Amygdala (tissue), 56 donors: ENCODE data around the gene IREB2.

ENCODE experiments used
- DNase-seq, 56 donors: peaks; one replicate each; lab custom pipeline; 2025; lab: John Stamatoyannopoulos, UW

IREB2 gene

DNA sequence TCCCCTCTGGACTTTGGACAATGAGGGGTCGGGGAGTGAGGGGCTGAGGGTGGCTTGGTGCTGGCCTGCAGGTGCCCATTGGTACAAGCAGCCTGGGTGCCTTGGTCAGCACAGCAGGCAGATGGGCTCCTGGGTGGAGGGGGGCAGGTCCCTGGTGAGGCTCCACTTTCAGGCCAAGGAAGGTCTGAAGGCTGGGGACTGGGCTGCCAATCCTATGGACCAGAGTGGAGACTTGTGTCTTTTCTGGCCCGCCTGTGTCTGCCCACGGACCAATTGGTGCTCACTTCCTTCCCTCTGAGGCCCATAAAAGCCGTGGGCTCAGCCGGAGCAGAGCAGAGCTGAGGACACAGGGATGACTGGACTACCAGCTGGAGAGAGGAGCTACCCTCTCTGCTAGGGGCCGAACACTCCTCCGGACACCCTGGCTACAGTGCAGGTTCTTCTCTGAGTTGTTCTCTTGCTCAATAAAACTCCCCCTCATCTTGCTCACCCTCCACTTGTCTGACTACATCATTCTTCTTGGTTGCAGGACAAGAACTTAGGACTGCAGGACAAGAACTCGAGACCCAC is 31.9 kb upstream of the IREB2 start:
- no peak for DNase-seq

DNA sequence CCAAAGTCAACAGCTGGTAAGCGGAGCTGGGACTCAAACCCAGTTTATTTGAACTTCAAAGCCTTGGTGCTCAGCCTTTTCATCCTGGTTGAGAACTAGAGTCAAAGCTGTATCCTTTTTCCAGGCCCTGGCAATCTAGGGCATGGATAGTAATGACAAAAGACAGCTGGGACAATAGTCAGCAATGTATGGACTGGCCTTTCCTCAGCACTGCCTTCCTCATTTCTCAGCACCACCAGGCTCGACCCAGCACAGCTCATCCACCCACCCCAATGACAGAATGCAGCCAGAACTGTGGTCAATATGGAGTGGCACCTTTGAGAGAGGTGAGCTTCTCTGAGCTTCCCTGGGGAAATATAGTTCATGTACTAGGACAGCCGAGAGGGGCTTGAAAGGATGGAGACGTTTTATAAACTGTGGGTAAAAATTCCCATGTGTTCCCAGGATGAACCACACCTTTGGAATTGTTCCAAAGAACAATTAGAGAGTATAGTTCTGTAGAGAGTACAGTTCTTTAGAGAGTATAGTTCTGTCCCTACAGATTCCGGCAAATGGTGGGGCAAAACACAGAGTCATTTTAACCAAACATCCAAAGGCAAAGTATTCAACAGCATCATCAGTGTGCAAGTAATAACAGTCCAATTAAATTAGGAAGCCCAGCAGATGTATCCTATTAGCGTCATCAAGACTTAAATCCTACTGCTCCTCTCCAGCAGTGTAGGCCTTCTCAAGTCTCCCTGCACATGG is 30.2 kb upstream of the IREB2 start:
- no peak for DNase-seq

DNA sequence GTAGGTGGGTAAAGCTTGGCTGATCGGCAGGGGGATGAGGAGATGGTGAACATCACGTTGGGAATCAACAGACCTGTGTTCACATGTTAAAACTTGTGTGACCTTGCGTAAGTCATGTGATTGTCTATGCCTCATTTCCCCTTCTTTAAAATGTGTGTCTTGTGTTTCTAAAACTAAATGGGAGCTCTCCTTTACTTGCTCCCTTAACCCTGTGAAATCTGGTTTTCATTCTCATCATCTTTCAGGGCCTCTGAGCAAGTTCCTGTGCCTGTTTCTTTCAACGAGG is 29.7 kb upstream of the IREB2 start:
- no peak for DNase-seq

DNA sequence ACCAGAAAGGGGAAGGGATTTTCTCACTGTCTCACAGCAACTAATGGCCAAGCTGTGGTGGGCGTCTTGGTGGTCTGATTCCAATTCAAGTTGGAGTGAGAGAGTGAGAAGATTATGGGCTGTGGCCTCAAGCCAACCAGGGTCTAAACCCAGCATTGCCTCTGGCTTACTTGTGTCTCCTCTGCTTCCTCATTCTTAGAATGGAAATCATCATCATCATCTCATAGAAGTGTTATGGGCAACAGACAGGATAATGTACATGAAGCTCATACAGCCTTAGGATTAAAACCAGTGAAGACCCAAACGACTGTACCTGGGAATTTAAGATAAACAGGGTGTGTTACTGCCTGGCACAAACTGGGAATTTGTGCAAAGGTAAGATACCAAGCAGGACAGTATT is 29.1 kb upstream of the IREB2 start:
- DNase-seq: no peak

DNA sequence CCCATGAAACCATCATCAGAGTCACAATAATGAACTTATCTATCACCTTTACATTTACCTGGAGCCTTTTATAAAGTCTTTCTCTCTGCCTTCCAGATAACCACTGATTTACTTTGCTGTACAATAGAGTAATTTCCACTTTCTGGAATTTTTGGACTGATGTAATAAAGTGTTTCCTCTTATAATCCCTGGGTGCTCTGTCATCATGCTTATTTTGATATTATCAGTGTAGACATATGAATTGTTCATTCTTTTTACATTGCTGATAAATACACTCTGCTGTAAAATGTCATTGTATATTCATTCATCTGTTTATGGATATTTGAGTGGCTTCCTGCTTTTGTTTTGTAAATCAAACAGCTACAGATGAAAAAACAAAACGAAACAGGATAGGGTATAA is 27.0 kb upstream of the IREB2 start:
- no peak for DNase-seq

DNA sequence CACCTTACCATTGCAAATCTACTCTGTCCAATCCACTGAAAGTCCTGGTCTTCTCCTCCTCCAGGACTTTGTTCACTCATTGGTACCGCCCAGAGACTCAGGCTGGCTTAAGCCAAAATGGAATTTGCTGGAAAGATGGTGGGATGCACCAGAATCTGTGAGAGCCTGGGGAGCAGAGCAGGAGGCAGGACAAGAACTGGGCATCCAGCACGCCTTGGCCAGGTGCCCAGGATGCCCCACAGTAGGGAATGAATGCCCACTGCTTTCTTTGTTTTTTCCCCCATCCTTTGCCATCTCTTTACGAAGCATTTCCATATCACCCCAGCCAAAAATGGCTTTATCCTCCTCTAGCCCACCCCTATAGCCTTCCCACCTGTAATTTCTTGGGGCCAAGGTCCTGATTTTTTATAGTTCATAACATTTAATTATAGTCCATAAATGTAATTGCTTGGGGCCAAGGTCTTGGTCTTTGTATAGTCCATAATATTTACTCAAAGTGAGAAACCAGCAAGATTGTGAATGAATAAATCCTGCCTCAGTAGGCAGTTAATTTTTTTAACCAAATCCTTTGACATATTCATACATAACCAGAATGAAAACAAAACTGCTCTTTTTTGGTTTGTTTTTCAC is 23.3 kb upstream of the IREB2 start:
- peak in 3 of 56 donors; percentile 7 to 19 (median 14) for DNase-seq

DNA sequence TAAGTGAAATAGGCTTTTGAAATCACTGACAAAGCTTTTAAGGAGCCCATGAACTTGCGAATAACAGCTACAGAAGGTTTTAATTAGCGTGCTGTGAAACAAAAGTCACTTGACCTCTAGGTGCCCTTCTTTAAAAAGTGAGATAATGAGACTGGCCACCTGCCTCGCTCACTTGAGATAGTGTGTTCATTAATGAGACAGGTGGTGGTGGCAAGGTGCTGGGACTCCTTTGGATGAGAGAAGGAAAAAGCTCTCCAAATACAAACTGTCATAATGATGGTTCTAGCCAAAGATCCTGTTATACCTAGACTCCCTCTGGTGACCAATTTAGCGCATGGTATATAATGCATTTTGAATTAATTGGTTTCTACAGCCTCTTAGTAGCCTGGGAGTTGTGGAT is 22.7 kb upstream of the IREB2 start:
- no peak for DNase-seq

DNA sequence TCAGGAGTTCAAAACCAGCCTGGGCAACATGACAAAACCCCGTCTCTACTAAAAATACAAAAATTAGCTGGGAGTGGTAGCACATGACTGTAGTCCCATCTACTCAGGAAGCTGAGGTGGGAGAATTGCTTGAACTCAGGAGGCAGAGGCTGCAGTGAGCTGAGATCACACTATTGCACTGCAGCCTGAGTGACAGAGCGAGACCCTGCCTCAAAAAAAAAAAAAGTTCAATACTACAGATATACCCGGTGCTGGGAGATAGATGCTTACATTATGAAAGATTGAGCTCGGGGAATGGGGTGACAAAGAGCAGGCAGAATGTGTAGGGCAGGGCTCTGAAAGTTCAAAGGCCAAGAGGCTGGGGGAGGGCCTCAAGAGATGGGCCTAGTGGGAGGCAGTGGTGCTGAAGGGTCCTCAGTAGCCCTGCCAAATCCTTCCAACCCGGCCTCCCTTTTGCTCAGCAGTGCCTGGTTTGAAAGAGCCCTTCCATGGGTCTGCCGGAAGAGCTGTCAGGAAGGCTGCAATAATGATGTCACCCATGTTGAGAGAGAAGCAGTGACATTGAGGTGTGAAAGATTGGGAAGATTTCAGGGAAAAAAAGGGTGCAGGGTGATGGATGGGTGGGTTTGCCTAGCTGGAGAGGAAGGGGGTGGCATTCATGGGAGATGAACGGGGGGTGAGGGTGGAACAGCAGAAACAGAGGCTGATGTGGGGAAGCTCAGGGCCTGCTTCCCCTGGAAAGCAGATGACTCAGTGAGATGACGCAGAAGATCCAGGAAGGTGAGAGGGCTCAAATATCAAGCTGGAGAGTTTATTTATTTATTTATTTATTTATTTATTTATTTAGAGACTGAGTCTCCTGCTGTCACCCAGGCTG is 20.0 kb upstream of the IREB2 start:
- no peak for DNase-seq

DNA sequence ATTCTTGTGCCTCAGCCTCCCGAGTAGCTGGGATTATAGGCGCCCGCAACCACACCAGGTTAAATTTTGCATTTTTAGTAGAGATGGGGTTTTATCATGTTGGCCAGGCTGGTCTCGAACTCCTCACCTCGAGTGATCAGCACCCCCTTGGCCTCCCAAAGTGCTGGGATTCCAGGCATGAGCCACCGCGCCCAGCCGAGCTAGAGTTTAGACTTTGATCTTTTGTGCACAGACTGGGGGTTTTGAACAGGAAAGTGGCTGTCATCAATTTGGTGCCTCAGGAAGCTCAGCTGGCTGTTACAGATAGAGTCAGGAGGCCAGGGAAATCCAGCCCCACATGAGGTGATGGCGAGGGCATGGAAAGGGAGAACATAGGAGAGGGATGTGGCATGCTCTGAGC is 19.3 kb upstream of the IREB2 start:
- DNase-seq: no peak

DNA sequence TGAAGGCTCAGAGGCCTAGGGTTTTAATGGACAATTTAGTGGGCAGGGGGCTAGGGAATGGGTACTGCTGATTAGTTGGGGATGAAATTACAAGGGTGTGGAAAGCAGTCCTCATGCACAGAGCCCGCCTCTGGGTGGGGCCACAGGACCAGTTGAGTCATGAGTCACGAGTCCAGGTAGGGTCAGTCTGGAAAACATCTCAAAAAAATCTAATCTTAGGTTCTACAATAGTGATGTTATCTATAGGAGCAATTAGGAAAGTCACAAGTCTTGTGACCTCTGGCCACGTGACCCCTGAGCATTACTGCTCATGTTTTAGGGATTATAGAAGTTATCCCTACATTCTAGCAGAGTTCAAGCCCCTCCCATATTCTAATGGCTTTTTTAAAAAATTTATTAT is 18.6 kb upstream of the IREB2 start:
- no peak for DNase-seq

DNA sequence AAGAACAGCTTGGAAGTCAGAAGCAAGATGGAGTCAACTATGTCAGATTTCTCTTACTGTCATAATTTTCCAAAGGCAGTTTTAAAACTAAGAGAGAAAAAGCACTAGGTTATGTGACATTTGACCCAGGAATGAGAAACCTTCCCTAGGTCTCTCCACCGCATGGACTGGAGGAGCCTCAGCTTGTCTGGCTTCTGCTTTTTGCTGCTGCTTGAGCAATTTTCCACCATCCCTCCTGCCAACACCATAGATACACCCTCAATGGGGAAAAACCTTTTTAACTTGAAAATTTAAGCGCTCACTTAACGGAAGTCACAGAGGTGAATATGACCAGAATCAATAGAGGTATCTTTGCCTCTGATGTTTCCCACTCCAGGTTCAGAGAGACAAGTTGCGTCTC is 17.8 kb upstream of the IREB2 start:
- DNase-seq: no peak

DNA sequence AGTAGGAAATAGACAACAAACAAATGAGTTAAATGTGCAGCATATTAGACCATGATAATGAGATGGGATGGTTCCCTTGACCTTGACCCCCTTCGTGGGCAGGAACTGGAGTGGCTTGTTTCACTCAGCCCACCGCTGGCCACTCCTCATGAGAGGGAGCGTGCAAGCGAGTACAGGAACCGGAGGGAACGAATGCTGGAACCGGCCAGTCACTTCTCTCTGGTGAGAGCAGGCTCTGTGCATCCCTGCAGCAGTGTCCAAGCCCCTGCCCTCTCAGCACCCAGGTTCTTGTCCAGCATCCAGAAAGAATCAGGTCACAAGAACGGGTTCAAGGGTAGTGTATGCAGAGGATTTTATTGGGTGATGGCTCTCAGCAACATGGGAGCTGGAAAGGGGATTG is 17.2 kb upstream of the IREB2 start:
- DNase-seq: no peak

DNA sequence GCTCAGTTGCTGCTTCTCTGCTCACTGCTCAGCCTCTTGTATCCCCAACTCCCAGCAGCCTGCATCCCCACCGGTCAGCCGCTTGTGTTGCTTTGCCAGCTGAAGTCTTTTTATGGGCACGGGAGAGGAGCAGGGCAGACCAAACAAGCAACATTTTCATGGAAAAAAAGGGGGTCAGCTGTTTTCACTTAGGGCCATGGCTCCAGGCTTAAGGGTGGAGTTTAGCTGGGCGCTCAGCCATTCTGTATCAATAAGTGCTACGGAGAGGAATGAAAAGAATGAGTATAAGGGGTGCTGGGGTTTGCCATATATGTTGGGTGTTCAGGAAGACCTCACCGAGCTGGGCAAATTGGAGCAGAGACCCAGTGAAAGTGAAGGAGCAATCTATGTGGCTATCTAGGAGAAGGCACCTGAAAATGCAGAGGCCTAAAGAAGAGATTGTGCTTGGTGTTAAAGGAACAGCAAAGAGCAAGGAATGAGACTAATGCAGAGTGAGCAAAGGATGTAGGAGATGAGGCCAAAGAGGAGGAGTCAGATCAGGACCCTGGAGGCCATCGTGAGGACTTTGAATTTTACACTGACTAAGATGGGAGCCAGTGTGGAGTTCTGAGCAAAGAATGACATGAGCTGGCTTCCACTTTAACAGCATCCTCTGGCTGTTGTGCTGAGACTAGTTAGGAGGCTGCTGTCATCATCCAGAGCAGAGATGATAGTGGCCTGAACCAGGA is 16.6 kb upstream of the IREB2 start:
- DNase-seq: no peak

DNA sequence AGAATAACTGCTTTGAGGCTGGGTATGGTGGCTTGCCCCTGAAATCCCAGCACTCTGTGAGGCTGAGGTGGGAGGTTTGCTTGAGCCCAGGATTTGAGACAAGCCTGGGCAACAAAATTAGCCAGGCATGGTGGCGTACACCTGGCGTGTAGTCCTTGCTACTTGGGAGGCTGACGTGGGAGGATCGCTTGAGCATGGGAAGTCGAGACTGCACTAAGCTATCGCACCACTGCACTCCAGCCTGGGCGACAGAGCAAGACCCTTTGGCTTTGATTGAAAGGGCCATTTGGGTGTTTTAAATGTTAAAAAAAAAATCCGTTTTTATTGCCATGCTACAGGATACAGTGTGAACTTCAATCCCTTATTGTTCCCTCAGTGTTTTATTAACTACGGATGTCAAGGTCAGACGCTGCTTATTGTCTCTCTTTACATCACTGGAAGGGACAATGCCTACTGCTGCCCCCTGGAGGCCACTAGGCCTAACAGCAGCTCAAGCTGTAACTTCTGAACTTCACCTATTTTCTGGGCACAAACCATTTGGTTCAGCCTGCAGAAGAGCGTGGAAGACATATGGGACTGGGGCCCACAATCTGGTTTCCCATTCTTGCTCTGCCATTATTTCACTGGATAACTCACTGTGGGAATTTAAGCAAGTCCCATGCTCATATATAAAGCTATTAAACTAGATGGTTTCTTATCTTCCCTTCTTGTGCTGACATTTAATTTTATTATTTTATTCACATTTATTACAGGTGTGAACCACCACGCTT is 15.3 kb upstream of the IREB2 start:
- DNase-seq: peak in 36 of 56 donors; percentile 2 to 73 (median 16)

DNA sequence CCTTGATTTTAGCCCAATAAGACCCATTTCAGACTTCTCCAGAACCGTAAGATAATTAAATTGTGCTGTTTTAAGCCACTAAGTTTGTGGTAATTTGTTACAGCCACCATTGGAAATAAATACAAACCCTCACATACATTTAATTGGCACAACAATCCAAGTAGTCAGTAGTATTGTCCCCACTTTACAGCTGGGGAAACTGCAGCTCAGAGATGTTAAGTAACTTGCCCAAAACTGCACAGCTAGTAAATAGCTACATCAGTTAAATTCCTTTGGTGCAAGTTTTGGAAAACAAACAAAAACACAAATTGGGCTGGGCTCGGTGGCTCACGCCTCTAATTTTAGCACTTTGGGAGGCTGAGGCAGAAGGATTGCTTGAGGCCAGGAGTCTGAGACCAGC is 13.3 kb upstream of the IREB2 start:
- no peak for DNase-seq

DNA sequence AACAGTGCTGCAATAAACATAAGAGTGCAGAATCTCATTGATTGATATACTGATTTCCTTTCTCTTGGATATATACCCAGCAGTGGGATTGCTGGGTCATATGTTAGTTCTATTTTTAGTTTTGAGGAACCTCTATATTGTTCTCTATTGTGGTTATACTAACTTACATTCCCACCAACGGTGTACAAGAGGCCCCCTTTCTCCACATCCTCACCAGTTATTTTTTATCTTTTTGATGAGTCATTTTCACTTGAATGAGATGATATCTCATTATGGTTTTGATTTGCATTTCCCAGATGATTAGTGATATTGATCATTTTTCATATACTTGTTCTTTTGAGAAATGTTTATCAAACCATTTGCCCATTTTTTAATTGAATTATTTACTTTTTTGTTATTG is 12.4 kb upstream of the IREB2 start:
- DNase-seq: no peak

DNA sequence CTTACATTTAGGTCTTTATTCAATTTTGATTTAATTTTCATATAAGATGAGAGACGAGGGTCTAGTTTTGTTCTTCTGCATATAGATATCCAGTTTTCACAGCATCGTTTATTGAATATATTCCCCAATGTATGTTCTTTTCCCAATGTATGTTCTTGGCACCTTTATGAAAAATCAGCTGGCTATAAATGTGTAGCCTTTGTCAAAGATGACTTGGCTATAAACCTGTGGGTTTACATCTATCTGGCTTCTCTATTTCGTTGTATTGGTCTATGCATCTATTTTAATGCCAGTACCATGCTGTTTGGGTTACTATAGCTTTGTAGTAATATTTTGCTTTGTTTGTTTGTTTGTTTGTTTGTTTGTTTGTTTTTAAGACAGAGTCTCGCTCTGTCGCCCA is 11.7 kb upstream of the IREB2 start:
- DNase-seq: no peak

DNA sequence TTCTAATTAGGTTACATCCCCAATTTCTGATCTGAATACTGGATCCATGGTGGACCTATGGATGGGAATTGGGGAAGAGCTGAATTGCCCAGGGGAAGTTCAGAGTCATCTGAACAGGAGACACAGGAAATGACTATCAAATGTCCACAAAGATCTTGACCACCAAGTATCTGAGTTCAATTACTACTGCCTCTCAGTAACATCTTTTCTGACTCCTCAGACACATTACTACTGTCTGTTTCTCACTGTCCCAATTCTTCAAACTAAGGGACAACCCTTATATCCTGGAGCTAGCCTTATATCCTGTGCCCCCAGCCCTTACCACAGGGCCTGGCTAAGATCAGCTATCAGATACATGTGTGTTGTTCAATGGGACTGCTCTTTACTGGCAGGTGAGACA is 10.1 kb upstream of the IREB2 start:
- DNase-seq: no peak

DNA sequence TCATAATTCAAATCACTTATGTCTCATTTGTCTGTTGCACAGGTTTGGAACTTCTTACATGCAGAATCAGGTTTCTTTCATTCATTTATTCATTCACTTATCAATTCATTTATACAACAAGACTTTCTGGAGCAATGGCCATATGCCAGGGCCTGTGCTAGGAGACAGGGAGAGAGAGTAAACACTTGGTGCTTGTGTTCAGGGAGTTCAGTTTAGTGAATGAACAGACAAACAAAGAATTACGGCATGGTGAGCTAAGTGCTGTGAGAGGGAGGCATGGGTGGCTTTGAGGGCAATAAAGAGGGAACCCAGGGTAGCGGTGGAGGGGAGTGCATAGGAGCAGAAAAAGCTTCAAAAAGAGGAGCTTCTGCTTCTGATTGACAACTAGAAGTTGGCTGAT is 8.5 kb upstream of the IREB2 start:
- peak in 7 of 56 donors; percentile 5 to 34 (median 20) for DNase-seq

DNA sequence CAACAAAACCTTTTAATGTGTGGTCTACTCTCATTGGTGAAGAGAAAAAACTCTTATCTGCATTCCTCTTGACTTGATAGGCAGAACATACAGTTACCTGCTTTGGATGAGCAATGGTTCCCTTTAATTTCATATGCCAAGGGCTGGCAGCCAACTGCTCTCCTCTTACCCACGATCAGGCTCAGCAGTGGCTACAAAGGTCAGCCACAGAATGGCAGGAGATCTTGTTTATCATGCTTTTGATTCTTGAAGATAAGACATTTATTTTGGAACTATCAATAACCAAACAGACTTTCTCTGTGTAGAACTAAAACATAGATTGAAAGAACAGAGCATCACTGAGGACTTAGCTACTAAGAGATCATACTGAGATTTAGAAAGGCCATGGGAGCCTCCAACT is 6.1 kb upstream of the IREB2 start:
- no peak for DNase-seq
